GM12891 (cell line): ENCODE results near the gene RABL6.

Source experiments
- PAX5 ChIP-seq: IDR thresholded peaks from 2 replicates; pipeline ENCODE4 v1.6.1; 2011; ENCODE audit warnings: low read length, moderate library complexity, mild to moderate bottlenecking; ENCODE audit not compliant: insufficient read depth, severe bottlenecking
- POLR2A ChIP-seq: IDR thresholded peaks from 2 replicates; pipeline ENCODE4 v1.6.1; 2011; ENCODE audit warnings: low read depth, low read length, control low read depth
- TAF1 ChIP-seq: IDR thresholded peaks from 2 replicates; pipeline ENCODE4 v1.6.1; 2011; ENCODE audit warnings: low read depth, low read length, control low read depth

DNA sequence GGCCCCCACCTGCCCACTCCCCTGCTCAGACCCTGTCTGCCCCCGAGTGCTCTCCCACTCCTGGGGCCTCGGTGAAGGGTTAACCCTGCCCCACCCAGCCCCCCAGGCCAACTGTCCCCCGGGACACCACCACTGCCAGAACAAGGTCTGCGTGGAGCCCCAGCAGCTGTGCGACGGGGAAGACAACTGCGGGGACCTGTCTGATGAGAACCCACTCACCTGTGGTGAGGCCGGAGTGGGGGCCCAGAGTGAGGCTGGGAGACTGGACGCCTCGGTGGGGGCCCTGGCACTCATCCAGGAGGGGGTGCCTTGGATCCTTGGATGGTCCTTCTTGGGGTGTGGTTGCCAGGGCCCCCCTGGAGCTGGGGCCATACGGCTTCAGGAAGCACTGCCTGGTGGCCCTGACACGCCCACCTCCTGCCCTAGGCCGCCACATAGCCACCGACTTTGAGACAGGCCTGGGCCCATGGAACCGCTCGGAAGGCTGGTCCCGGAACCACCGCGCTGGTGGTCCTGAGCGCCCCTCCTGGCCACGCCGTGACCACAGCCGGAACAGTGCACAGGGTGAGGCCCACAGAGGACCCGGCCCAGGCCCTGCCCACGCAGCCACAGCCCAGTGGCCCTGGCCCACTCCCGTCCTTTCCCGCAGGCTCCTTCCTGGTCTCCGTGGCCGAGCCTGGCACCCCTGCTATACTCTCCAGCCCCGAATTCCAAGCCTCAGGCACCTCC, 46.5 kb downstream of the RABL6 start:
- TF ChIP-seq TAF1 (no peak), PAX5 (no peak), POLR2A (no peak)
